Stimulated activated CD8-positive, alpha-beta memory T cell treated with anti-CD3 and anti-CD28 coated beads, Interleukin-15, amount 100 ng/mL, for 4 hours (primary cell): ENCODE data around the gene TBC1D25.

Source experiments
- DNase-seq, 2 donors: peaks; one replicate each; pipeline ENCODE4 v3.0.0-alpha.2; 2020; ENCODE audit warnings: low read depth in 2 of 2

TBC1D25 gene, protein sequence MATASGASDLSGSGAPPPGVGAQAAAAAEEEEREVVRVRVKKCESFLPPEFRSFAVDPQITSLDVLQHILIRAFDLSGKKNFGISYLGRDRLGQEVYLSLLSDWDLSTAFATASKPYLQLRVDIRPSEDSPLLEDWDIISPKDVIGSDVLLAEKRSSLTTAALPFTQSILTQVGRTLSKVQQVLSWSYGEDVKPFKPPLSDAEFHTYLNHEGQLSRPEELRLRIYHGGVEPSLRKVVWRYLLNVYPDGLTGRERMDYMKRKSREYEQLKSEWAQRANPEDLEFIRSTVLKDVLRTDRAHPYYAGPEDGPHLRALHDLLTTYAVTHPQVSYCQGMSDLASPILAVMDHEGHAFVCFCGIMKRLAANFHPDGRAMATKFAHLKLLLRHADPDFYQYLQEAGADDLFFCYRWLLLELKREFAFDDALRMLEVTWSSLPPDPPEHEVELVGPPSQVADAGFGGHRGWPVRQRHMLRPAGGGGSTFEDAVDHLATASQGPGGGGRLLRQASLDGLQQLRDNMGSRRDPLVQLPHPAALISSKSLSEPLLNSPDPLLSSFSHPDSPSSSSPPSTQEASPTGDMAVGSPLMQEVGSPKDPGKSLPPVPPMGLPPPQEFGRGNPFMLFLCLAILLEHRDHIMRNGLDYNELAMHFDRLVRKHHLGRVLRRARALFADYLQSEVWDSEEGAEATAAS

DNA sequence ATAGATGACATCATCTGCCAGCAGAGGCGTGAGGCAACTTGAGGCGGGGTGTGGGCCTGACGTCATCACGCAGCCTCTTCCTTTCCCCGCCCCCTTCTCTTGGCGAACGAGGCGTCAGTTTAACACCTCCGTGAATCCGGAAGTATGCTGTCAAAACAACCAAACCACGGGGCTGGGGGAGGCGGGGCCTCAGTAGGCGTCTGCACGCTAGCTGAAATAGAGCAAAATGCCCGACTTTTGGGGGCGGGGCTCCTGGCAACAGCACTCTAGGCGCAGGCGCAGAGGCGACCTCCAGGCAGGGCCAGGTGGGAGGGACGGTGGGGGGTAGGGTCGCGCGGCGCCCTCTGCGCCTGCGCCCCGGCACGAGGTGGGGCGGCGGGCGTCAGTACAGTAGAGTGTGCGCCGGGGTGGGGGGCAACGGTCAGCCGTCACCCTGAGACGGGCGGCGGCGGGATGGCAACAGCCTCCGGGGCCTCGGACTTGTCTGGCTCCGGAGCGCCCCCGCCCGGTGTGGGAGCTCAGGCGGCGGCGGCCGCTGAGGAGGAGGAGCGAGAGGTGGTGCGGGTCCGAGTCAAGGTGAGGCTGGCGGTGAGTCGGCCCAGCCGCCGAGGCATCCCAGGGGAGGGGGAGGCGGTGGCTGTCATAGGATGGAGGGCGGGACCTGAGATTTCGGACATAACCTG, at the start of gene TBC1D25:
TBC1D25 (plus strand) TSS at position 370 of the 683 bp plus-strand sequence; CDS start at position 454, 84 bp downstream.
- peak; percentile 94 to 96 for DNase-seq

DNA sequence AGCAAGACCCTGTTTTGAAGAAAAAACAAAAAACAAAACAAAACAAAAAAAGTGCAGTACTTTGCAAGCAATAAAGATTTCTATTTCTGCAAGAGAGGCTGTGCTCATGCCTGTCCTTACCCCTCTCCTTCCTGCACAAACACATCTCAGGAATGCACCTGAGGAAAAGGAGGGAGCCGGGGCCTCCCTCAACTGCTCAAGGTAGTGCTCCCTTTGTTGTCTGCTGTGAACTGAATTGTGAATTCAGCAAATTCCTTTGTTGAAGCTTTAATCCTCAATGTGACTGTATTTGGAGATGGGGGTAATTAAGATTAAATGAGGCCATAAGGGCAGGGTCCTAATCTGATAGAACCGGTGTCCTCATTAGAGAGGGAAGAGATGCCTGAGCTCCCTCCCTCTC, 49.6 kb upstream of the TBC1D25 start:
- no peak for DNase-seq

DNA sequence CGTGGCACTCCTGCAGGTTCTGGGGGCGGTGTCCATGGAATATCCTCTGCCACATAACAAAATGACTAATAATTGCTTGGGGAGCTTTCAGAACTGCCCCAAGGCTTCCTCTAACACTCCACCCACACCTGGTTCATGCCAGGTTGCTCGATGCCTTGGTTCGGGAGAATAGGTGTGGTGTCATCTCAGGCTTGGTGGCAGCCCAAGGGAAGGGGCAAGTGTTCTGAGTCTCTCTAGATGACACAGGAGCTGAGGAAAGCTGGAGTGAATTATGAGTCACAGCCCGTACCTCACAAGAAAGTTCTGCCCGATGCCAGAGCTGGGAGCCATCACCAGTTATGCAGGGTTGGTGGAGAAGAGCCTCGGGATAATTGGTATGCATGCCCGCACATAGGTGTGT, 48.9 kb upstream of the TBC1D25 start:
- DNase-seq, result no peak

DNA sequence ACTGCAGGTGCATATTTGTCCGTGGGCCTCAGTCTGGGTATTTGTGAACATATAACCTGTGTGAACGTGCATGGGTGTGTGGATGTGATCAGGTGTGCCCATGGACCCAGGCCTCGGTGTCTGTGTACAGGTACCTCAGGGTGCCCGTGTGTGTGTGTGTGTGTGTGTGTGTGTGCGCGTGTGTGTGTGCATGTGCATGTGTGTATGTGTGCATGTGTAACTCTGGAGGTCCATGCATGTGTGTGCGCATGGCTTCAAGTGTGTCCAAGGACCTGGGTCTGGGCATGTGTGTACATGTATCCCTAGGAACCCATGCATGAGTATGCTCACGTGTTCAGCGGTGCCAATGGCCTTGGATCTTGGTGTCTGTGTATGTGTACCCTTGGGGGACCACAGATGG, 47.7 kb upstream of the TBC1D25 start:
- DNase-seq, result no peak

DNA sequence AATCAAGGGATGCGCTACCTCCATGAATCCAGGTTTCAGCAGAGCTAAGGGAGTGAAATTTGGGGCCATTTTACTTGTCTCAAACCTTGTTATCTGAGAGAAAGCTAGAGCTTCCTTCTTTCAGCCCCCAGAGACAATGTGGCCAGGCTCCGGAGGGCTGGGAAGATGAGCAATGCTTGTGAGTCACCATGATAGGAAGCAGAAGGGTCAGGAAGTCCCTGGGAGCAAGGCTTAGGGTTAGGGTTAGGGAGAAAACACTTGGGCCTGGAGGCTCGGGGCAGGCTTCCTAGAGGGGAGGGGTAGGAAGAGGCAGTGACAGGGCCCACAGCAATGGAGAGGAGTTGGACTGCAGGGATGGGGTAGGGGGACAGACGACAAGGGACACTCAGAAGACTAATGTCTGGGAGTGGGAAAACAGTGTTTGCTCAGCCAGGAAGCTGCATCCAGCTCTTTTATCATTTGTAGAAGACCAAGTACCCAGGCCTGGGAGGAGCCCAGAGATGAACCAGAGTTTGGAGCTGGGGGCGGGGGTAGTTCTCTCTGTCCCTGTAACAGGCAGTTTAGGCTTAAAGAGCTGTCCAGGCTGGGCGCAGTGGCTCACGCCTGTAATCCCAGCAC, 47.1 kb upstream of the TBC1D25 start:
- no peak for DNase-seq

DNA sequence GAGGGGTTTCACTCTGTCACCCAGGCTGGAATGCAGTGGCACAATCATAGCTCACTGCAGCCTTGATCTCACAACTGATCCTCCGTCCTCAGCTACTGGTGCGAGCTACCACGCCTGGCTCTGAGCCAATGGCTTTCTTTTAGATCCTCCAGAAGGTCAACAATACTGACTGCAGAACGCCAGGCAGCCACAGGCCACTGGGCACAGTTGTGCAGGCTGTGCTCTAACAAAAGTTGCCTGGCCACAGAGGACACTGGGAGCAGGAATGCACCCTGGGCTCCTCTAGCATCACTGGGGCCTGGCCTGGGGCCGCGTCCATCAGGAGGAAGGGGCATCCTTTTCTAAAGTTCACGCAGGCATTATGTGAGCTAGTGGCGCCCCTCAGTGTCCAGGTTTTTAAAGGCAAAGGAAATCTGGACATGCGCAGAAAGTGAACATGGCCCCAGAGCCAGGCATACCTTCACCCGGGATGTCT, 45.6 kb upstream of the TBC1D25 start:
- DNase-seq, result no peak

DNA sequence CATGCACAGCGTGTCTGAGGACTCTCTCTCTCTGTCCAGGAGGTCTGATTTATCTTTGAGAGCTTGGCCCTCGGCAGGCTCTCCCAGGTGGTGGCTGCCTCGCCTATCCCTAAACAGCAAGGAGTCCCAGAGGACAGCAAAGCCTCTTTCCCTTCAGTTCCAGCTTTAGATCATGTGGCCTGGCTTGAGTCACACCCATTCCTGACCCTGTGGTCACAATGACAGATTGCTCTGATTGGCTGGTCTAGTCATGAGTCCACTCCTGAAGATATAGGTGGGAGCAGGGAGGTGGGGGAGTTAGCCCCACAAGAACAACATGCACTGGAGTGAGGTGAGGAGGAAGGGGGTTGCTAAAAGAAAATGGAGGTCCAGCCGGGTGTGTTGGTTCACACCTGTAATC, 42.9 kb upstream of the TBC1D25 start:
- no peak for DNase-seq

DNA sequence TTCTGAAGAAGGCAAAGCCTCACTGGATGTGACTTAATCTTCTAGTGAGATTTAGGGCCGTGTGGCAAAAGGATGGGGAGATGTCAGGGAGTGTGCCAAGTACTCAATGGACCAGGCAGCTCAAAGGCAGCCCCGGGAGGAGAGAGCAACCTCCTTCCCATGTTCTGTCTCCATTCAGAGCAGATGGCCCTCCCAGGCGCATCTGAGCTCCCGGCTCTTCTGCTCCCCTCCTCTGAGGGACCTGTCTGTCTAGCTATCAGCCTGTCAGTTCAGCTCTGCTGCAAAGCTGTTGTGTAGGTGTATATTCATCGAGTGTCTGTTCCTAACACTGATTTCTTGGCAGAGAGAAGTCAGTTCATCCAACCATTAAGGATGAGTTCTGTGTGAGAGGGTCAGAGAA, 41.6 kb upstream of the TBC1D25 start:
- no peak for DNase-seq

DNA sequence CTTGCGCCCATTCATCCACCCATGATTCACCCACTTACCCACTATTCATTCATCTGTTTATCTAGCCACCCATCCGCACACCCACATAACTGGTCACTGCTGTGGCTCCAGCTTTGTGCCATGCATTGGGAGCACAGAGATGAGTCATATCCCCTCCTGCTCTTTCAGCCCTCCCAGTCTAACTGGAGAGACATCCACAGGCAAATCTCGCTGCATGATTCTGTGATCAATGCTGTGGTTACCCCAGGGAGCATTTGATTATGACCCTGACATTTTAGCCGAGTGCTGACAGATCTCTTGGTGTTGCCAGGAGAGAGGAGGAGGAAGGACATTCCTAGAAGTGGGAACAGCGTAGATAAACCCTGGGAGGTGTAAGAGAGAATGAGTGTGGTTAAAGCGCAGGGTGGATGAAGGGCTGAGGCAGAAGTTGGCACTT, 41.1 kb upstream of the TBC1D25 start:
- no peak for DNase-seq

DNA sequence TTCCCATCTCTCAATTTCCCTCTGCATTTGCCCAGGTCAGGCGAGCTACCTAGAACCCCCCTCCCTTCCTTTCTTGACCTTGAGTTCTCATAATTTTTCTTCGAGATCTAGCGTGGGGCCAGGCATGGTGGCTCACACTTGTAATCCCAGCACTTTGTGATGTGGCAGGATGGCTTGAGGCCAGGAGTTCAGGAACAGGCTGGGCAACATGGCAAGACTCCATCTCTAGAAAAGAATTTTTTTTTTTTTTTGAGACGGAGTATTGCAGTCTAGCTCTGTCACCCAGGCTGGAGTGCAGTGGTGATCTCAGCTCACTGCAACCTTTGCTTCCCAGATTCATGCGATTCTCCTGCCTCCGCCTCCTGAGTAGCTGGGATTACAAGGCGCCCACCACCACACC, 35.3 kb upstream of the TBC1D25 start:
- DNase-seq, result no peak

DNA sequence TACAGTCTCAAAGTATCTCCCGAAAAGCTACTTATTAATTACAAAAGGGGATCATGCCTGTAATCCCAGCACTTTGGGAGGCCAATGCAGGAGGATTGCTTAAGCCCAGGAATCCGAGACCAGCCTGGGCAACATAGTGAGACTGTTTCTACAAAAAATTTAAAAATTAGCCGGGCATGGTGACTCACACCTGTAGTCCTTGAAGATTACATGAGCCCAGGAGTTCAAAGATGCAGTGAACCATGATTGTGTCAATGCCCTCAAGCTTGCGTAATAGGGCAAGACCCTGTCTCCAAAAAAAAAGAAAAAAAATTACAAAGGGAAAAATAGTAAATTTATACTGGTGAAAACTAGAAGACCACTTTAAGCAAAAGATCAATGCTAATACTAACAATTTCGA, 34.0 kb upstream of the TBC1D25 start:
- DNase-seq, result no peak

DNA sequence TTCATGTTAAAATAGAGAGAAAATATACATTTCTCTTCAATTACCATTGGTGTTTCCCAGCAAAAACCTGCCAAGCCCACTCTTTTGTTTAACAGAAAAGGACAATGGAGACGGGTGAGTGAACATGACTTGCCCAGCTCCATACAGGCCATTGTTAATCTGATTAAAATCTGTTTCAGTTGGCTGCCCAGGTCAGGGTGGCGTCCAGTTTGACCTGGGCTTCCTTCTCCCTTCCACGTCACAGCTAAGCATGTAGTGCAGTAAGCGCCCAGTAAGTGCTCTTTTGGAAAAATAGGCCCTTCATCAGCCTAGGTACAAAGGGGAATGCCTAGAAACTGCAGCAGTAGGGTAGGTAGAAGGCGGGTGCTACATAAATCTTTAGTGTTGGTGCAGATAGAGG, 32.3 kb upstream of the TBC1D25 start:
- DNase-seq, result no peak

DNA sequence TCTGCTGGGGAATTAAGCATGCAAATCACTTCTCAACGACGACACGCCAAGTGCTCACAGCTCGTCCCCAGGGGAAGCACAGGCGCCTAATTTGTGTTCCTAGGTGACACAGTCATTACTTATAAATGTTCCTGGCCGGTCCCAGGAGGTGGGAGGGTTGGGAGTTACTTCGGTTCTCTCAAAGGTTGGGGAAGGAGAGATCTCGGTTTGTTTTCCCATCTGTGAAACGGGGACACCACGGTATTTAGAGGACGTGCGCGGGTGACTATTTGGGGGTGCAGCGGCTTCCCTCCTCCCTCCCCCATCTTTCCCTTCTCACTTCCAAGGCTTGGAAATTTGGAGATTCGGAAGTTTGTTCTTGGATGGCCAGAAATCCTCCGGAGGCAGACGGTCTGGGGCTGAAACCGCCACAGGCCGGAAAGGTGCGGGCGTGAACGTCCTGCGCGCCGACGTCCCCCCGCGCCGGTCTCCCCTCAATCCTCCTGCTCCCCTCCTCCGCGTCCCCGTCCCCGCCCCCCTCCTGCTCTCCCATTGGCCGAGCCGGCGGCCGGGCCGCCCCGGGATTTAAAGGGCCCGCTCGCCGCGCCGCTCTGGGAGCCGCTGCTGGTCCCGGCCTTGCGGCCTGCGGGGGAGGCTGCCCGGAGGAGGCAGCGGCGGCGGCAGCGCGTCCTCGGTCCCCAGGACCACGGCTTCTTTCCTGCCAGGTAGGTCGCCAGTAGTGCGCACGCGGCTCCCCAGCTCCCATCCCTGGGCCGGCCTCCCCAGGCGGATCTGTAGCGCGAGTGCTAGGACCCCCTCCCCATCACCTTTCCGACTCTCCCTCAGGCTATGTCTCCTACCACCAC, 30.9 kb upstream of the TBC1D25 start, which contains the start of gene PORCN:
PORCN (plus strand) TSS at position 593 of the 845 bp plus-strand sequence. CDS start 829 bp downstream, outside the sequence.
- peak; percentile 55 to 63 for DNase-seq

DNA sequence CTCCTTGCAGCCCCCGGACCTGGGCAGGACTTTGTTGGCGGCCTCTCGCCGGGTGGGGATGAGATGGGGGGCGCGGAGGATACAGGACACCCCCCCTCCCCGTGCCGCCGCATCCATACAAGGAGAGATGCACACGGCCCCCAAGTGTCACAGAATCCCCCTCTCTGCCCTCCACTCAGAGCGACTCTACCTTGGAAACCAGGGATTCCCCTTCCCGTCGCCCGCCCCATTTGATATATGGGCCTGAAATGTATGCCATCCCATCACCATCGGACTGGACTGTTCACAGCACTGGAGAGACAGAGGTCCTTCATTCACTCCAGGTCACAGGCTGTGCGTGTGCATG, 30.3 kb upstream of the TBC1D25 start:
- no peak for DNase-seq

DNA sequence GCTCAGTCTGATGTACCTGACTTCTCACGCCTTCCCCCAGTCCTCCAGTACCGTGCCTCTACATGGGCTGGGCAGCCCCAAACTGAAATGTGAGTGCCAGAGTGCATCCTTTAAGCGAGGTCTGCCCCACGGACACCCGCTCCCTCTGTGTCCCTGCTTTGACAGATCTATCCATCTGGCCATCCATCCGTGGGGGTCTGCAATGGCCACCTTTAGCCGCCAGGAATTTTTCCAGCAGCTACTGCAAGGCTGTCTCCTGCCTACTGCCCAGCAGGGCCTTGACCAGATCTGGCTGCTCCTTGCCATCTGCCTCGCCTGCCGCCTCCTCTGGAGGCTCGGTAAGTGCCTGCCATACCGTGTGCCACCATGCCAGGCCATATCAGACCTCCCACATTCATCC, 29.9 kb upstream of the TBC1D25 start:
- no peak for DNase-seq

DNA sequence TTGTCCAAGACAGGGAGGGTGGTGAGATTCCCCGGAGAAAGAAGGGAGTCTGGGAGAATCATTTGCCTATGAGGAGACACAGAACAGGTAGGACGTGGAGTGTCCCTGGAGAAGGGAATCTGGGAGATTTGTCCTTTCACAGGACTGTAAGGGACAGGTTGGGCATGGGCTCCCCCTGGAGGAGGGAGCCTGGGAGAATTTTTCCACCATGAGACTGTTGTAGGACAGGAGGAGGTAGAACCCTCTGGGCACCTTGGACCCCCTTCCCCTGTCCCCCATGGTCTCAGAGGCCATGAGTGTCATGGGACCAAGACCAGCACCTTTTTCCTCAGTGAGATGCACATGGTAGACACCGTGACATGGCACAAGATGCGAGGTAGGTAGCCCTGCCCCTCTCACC, 28.0 kb upstream of the TBC1D25 start:
- no peak for DNase-seq

DNA sequence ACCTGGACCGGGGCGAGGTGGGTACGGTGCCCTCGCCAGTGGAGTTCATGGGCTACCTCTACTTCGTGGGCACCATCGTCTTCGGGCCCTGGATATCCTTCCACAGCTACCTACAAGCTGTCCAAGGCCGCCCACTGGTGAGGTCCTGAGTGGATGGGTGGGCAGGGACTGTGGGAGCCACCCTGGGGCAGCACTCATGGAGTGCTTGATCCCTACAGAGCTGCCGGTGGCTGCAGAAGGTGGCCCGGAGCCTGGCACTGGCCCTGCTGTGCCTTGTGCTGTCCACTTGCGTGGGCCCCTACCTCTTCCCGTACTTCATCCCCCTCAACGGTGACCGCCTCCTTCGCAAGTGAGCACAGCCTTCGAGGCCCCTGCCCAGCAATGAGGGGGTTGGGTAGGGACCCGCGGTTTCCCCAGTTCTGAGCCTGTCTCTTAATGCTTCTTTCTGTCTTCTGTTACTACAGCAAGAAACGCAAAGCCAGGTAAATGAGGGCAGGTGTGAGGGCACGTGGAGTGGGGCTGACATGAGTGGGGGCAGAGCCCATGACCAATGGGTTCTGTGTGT, 27.1 kb upstream of the TBC1D25 start:
- no peak for DNase-seq

DNA sequence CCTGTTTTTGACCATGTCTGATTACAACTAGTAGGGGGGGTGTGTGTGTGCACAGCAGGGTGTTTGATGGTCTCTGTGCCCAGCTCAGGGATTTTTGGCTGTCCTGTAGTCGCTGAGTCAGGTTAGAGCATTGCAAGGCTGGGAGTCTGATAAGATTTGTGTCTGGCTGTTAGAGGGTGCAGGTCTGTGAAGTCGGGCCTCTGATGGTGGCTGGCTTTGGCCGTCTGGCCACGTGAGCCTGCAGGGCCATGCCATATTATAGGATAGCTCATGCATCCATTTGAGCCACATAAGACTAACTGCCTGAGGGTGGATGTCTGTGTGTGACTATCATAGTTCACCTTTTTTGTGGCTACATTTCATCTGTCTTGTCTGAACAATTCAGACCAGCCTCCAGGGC, 25.8 kb upstream of the TBC1D25 start:
- DNase-seq, result no peak

DNA sequence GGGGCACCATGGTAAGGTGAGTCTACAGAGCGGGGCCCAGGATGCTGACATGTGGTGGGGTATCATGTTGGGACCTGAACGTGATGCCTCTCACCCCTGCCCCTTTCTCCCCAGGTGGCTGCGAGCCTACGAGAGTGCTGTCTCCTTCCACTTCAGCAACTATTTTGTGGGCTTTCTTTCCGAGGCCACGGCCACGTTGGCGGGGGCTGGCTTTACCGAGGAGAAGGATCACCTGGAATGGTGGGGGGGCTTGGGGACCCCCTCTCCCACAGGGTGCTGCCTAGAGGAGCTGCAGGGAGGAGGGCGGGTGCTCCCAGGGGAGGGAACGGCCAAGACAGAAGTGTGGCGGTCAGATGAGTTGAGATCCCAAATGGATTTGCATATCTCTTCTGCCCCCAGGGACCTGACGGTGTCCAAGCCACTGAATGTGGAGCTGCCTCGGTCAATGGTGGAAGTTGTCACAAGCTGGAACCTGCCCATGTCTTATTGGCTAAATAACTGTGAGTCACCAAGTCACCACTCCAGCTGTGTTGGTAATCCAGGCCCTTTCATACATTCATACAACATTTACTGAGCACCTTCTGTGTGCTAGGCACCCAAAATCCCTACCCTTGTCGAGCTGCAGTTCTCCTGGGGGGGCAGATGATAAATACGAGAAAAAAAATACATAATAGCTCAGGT, 25.2 kb upstream of the TBC1D25 start:
- no peak for DNase-seq

DNA sequence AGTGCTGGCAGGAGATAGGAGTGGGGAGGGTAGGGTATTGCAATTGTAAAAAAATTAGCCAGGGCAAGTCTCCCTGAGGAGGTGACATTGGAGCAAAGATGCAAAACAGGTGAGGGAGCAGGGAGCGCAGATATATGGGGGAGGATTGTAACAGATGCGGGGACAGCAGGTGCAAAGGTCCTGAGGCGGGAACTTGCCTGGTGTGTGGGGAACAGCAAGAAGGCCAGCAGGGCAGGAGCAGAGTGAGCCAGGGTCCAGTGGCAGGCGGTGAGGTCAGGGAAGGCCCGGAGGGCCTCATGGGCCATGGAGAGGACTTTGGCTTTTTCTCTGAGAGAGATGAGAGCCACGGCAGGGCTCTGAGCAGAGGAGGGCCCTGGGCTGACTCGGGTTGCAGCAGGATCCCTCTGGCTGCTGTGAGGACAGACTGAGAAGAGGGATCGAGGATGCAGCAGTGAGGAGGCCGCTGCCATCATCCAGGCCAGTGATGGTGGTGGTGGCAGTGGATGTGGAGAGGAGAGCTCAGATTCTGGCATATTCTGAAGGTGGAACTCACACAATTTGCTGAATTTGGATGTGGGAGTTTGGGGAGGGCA, 24.6 kb upstream of the TBC1D25 start:
- no peak for DNase-seq
